Measurements from ENCODE around the gene CELSR1.

DNA sequence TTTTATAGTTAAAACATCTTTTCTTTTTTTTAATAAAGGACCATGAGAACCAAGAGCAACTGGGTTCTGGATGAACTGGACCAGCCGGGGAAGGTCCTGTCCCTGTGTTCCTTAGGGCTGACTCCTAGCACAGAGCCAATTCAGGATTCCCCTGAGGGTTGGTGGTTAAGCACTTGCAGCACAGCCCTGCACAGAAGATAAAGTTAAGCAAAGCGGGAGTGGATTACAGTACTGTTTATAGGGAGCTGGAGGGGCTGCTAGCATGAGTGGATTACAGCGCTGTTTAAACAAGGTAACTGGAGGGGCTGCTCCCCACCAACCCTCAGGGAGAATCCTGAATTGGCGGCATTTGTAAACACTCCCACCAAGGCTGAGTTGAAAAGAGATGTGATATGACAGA lies 90.6 kb downstream of the CELSR1 start:
- TF ChIP-seq, protein P1, sequence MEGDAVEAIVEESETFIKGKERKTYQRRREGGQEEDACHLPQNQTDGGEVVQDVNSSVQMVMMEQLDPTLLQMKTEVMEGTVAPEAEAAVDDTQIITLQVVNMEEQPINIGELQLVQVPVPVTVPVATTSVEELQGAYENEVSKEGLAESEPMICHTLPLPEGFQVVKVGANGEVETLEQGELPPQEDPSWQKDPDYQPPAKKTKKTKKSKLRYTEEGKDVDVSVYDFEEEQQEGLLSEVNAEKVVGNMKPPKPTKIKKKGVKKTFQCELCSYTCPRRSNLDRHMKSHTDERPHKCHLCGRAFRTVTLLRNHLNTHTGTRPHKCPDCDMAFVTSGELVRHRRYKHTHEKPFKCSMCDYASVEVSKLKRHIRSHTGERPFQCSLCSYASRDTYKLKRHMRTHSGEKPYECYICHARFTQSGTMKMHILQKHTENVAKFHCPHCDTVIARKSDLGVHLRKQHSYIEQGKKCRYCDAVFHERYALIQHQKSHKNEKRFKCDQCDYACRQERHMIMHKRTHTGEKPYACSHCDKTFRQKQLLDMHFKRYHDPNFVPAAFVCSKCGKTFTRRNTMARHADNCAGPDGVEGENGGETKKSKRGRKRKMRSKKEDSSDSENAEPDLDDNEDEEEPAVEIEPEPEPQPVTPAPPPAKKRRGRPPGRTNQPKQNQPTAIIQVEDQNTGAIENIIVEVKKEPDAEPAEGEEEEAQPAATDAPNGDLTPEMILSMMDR (conservative IDR thresholded peaks at IDR 0.05), result no peak
- no peak for TF ChIP-seq EZH2 (IDR thresholded peaks at IDR 0.05; ENCODE audit: low read depth)
